GM18519 (cell line): ENCODE measurements around the gene IGF2BP3.
"Not testable (repeated sequence)": the region's sequence is repeated elsewhere in the genome, so short reads cannot be mapped to it uniquely, and the experiment has no call there.

Source experiments
- ATAC-seq: cut with Tn5 transposase; IDR thresholded peaks from one replicate; pipeline ENCODE4 v1.9.1; 2021; ENCODE audit warnings: mild to moderate bottlenecking, moderate library complexity; ENCODE audit not compliant: unreplicated experiment, low FRiP score

IGF2BP3 gene

DNA sequence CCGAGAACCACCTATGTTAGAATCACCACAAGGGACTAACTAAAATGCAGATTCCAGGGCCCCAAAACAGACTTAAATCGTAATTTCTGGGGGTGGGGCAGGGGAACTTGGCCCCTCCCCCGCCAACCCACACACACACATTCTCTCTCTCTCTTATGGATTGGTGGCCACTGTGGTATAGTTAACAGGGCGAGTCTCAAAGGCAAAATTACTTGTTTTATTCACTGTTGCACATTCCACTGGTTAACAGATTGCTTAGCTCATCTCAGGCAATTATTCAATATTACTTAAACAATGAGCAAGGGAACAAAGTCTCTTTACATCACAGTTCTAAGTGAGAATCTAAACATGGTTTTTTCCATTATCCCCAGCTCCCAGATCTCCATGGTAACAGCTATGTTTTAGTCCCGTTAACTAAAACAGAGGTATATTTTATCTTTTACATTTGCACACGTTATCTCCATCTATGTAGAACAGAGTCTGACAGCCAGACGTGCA is 38.5 kb downstream of the IGF2BP3 start:
- no peak for ATAC-seq

DNA sequence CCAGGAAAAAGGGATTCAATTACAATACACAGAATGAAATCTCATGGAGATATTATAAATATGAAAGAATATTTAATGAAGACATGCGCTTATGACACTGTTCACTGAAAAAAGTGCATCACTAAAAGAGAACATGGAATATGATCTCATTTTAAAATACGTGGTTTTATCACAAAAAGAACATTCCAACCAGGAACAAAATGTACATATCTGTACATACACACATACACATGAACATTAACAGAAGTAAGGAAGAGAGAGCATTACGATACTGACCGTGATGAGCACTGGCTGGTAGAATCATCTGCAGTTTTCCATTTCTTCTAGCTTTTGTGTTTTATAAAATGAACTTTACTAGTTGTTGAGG is 39.4 kb downstream of the IGF2BP3 start:
- no peak for ATAC-seq

DNA sequence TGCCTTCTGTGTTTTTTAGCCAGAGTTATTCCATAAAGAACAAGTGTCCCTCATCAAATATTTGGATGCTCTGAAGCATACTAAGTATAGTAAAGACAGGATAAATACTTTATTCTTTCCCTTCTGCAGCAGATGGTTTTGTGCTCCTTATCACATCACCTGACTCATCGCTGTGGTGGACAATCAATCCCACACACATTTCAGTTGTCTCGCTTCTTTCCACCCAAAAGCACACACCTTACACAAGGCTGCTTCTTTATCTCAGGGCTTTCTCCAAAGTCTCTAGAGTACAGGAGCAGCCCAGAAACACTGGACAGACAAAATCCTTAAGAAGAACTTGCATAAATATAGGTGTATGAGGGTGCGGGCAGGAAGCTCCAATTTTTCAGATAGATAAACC is 43.4 kb downstream of the IGF2BP3 start:
- ATAC-seq, result no peak

DNA sequence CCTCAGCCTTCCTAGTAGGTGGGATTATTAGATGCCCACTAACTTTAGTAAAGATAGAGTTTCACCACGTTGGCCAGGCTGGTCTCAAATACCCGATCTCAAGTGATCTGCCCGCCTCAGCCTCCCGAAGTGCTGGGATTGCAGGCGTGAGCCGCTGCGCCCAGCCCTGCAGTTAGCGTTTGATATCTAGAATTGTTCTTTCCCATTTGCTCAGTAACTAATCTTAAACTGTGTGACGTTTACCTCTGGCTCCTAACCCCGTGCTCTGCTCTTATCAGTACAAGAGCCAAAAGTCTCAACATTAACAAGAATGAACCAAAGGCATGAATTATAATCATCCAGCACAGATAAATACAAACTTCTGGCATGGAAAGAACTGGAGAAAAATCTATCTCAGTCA is 47.4 kb downstream of the IGF2BP3 start:
- no peak for ATAC-seq

DNA sequence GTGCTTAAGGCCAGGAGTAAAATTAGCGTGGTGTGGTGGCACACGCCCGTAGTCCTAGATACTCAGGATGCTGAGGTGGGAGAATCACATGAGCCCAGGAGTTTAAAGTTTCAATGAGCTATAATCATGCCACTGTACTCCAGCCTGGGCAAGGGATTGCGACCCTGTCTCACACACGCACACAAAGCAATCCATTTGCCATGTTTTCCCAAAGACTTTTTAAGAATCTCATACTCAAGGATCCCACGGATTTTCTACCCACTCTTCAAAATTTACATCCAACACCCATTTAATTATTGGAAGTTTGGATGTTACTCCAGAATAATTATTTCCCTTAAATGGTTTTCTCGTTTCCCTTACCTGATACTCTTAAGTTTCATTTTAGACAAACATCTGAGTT is 47.9 kb downstream of the IGF2BP3 start:
- no peak for ATAC-seq

DNA sequence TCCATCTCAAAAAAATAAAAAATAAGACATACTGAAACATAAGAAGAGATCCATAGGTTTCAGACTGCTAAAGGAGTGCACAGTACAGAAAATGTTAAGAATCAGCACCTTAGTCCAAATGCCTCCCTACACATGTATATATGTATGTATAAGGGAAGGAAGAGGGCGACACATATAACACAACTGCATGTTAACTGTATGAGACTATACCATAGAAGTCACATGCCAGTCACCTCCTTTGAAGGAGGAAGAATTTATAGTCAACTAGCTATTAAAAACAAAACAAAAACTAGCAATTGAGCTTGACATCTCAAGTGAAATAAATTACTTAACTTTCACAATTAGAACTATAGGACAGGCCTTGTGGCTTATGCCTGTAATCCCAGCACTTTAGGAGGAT is 50.4 kb downstream of the IGF2BP3 start:
- ATAC-seq, result no peak

DNA sequence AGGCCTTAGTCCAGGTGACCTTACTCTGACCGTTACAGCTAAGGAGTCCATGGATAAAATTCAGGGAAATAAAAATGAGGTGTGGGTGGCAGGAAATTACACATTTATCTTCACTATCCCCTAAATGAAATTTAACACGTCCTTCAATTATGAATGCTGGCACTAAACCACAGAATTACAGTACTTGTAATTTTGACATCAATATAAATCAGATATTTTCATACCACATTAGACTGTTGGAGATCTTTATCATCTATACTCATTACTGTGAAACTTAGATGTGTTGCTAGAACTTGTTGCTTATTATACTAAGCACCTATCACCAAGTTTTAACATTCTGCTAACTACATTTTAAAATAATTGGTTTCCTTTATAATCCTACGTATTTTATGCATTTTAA is 51.1 kb downstream of the IGF2BP3 start:
- ATAC-seq, result no peak

DNA sequence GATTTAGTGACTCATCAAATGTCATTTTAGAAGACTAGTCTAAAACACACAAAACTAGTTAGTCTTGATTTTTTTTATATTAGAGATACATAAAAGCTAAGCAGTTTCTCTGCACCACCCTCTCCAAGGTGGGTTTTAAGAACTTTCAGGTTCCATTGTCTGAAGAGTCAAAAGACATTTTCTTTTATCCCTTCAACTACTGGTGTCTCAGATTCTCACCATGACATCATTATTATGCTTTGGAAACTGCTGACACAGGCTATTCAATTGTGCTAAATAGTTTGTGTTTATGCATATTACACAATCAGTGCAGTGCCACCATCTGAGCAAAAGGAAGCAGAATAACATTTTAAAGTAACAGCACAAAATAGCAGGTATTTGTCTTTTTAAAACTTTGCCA is 52.2 kb downstream of the IGF2BP3 start:
- ATAC-seq, result no peak

DNA sequence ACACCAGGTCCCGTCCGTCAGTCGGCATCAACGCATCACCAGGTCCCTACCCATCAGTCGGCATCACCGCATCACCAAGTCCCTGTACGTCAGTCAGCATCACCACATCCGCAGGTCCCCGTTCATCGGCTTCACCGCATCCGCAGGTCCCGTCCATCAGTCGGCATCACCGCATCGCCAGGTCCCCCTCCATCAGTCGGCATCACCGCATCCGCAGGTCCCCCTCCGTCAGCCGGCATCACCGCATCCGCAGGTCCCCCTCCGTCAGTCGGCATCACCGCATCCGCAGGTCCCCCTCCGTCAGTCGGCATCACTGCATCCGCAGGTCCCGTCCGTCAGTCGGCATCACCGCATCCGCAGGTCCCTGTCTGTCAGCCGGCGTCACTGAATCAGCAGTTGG is 55.1 kb downstream of the IGF2BP3 start:
- no peak for ATAC-seq

DNA sequence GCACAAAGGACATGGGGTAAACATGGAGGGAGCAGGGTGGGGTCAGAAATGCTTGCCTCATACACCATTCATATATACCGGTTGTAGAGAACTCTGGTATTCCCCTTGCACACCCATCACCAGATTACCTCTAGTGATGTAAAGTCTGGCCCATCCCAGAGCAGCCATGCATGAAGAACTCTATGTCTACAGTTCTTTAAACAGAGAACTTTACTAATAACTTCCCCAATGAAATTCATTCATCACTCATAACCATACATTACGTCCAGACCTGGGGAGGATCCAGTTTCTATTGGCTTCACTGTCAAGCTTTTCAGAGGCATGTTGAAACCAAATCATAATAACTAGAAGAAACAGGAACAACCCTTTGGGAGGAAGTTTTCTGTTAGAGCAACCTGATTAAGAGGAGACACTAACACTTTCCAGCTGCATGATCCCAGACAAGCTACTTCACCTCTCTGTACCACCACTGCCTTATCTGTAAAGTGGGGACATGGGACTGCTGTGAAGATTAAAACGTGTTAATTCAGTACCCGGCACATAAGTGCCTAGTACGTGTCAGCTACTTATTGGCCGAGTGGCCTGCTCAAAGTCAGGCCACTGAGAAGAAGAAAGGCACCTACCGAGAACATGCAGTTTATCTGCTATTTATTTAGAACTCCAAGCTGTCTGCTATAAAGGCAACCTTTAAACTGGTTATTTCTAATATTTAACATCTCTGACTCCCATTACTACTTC is 59.7 kb downstream of the IGF2BP3 start:
- ATAC-seq, result peak; percentile 85

DNA sequence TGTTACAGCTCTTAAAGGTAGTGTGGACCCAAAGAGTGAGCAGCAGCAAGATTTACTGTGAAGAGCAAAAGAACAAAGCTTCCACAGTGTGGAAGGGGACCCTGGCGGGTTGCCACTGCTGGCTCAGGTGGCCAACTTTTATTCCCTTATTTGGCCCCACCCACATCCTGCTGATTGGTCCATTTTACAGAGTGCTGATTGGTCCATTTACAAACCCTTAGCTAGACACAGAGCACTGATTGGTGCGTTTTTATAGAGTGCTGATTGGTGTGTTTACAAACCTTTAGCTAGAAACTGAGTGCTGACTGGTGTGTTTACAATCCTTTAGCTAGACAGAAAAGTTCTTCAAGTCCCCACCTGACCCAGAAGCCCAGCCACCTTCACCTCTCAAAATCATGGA is 63.7 kb downstream of the IGF2BP3 start:
- ATAC-seq, result not testable (repeated sequence)

DNA sequence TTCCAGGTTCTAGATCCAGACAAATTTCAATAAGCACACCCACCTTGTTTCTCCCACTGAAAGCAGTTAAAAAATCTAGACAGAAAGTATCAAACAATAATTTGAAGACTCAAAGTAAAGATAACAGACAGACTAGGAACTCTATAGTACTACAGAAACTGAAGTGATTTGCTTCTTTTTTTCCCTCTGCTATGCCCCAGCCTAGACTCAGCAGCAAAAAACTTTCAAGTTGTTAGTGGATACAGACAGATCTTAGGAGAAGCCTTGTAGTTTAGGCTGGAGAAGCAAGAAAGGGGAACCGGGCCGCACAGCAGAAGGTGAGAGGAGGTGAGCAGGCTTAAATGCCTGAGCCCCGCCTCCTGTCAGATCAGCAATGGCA is 65.1 kb downstream of the IGF2BP3 start:
- ATAC-seq, result no peak

DNA sequence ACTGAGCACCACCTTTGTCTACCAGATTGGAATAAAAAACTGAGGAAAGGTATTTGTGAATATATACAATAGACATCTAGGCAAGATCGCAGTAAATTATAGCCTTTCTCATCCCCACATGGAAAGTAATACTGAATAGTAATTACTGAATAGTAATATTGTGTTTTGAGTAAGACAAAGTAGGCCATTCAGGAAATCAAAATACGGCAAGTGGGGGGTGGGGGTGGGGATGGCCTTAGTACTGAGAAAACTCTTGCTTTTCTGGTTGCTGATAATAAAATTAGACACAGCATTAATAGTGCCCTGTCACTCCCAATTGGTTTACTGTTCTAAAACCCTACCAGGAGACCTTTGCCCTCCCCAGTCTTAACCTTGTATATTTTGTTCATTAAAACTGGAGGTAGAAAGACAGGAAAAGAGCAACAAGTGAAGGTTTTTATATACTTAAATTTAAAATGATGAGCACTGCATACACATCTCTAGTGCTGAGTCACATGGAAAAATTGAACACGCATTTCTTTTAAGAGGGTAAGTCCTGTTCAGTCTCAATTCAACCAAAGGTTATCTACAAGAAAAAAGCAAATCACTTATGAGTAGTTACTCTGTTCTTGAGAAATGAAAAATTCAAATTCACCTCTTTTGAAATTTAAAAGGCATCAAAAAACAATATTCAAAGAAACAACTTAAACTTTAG is 65.6 kb downstream of the IGF2BP3 start:
- no peak for ATAC-seq

DNA sequence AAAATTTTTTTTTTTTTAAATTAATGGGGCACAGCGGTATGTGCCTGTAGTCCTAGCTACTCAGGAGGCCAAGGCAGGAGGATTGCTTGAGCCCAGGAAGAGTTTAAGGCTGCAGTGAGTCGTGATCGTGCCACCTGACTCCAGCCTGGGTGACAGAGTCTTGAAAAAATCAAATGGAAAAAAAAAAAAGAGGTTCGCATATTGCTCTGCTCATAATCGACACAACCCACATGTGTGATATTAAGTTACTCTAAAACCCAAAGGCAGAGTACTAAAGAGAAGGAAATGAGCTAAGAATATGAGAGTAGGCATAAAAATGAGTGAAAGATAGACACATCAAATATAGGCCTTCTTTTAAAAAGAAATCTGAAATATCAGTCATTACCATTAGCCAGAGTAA is 66.3 kb downstream of the IGF2BP3 start:
- ATAC-seq, result no peak

DNA sequence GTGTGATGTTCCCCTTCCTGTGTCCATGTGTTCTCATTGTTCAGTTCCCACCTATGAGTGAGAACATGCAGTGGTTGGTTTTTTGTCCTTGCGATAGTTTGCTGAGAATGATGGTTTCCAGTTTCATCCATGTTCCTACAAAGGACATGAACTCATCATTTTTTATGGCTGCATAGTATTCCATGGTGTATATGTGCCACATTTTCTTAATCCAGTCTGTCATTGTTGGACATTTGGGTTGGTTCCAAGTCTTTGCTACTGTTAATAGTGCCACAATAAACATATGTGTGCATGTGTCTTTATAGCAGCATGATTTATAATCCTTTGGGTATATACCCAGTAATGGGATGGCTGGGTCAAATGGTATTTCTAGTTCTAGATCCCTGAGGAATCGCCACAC is 72.2 kb downstream of the IGF2BP3 start:
- ATAC-seq, result not testable (repeated sequence)

DNA sequence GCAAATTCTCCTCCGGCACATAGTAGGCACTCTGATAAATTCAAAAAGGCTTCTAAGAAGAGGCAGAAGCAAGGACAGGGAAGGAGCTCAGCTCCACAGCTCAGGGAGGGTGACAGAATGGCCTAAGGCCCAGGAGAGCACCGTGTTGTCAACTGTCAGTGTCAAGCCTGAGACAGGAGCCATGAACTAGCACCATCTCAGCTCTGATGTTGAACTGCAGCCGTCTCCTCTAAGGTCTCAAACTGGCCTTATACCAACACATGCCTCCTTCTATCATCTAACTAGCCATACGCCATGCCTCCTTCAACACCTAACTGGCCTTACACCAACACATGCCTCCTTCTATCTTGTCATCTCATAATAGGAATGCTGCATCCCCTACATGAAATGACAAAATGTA is 73.0 kb downstream of the IGF2BP3 start:
- no peak for ATAC-seq

DNA sequence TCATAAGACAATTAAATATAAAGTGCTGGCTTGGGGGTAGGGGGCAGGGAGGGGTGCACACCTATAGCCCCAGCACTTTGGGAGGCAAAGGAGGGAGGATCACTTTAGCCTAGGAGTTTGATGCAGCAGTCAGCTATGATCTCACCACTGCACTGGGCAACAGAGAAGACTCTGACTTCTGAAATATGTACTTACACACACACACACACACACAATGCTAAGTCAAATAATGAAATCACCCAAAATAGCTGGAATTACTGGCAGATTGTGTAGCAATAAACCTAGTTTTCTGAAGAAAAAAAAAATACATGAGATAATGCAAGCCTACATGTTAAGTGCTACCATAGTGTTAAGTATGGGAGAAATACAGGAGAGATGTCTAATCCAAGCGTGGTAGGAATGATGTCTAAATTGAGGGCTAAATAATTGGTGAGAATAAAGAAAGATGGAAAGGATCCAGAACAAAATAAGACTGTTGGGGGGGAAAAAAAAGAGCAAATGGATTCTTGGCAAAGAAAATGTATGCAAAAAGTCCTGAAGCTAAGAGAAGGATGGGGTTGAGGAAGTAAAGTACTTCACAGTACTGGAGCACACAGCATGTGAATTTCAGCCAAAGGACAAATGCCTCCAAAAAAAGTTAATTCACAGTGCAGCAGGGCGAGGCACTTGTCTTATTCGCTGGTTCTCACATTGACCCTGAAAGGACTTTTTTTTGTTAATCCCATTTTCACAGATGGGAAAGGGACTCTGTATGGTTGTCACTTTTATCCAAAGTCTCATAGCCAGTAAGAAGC is 73.9 kb downstream of the IGF2BP3 start:
- no peak for ATAC-seq

DNA sequence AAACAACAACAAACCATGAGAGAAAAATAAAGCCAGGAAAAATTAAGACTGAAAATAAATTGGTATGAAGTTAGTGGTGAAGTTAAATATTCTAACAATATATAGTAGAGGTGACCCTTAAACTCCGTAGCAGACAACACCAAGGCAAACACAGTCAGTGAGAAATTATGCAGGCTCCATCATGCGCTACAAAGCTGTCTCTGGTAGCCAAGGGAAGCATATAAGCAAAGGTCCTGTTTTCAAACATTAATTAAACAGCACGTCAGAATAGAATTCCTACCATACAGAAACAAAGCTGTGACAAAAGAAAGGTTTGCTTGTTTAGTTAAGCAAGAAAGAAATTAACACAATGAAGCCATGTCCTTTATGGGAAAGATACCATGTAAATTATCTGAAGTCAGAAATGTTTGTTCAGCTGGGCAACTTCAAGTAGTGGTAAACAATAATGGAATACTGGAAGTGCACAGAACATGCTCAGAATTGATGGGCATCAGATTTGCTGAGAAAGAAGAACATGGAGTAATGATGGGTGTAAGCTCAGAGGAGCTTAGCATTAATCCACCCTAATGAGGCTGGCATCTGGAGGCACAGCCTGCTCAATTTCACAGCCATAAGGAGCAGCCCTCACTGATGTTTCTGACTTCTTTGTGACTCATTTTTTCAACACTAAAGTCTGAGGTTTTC is 75.7 kb downstream of the IGF2BP3 start:
- no peak for ATAC-seq

DNA sequence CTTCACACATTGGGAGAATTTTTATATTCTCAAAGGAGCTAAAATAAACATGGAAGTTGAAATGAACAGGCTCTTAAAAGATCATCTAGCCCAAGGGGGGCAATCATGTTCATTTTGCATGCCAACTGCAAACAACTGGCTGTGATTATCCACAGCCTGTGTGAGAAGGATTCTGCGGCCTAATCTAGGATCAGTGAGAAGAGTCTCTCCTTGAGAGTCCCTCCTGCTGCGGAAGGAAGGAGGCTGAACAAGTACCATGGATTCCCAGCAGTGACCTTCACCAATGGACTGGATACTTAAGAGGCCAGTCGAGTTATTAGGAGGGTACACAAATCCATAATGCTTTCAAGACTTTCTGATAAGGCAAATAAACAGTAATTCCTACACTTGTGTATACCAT is 76.7 kb downstream of the IGF2BP3 start:
- no peak for ATAC-seq

DNA sequence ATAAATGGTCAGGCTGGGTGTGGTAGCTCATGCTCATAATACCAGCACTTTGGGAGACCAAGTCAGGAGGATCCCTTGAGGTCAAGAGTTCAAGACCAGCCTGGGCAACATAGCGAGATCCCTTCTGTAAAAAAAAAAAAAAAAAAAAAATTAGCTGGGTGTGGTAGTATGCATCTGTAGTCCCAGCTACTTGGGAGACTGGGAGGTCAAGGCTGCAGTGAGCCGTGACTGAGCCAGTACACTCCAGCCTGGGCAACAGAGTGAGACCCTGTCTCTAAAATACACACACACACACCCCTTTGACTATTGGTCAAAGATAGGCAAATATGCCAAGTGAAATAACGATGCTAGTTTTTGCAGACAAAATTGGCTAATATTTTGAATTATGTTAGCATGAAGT is 80.6 kb downstream of the IGF2BP3 start:
- no peak for ATAC-seq

DNA sequence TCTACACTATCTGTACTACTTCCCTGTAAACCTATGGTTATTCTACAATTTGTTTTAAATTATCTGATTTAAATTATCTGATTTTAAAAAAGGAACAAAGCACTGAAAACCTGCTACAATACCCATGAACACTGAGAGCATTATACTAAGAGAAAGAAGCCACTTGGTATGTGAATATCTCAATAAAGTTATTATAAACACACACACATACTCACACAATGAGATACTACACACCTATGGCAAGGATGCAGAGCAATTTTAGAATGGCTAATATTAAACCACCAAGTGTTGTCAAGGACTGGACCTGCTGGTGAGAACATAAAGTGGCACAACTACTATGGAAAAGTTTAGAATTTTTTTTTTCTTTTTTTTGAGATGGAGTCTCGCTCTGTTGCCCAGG is 82.7 kb downstream of the IGF2BP3 start:
- no peak for ATAC-seq
